Stimulated activated CD8-positive, alpha-beta memory T cell treated with anti-CD3 and anti-CD28 coated beads, Interleukin-12 subunit alpha, Interleukin-12 subunit beta, amount 100 ng/mL, for 24 hours (primary cell): ENCODE results near the gene MACF1.
"Not testable (repeated sequence)": the region's sequence is repeated elsewhere in the genome, so short reads cannot be mapped to it uniquely, and the experiment has no call there.

ENCODE experiments used
- DNase-seq: peaks from one replicate; pipeline ENCODE4 v3.0.0-alpha.2; 2020; ENCODE audit errors: extremely low read depth

The MACF1 gene

GRCh38 chr1:39413902-39414528, 209.5 kb downstream of the MACF1 start:
- DNase-seq = no peak

GRCh38 chr1:39415553-39415952, 211.1 kb downstream of the MACF1 start:
- no peak for DNase-seq

GRCh38 chr1:39416609-39417008, 212.1 kb downstream of the MACF1 start:
- no peak for DNase-seq

GRCh38 chr1:39418236-39418635, 213.7 kb downstream of the MACF1 start:
- no peak for DNase-seq

GRCh38 chr1:39420493-39420892, 216.0 kb downstream of the MACF1 start:
- DNase-seq = no peak

- no peak for DNase-seq
Observed at GRCh38 chr1:39422614-39423013, 218.1 kb downstream of the MACF1 start.

- DNase-seq = no peak
Observed at GRCh38 chr1:39425151-39425550, 220.7 kb downstream of the MACF1 start.

GRCh38 chr1:39425634-39426033, 221.1 kb downstream of the MACF1 start:
- DNase-seq = no peak

GRCh38 chr1:39426346-39426745, 221.9 kb downstream of the MACF1 start:
- DNase-seq = no peak

- DNase-seq = no peak
Observed at GRCh38 chr1:39427374-39427773, 222.9 kb downstream of the MACF1 start.

GRCh38 chr1:39427912-39428311, 223.4 kb downstream of the MACF1 start:
- DNase-seq = no peak

- DNase-seq = no peak
Observed at GRCh38 chr1:39431927-39432326, 227.4 kb downstream of the MACF1 start.

GRCh38 chr1:39434797-39435395, 230.4 kb downstream of the MACF1 start:
- DNase-seq = no peak

GRCh38 chr1:39435597-39435996, 231.1 kb downstream of the MACF1 start:
- DNase-seq = no peak

GRCh38 chr1:39436842-39437241, 232.3 kb downstream of the MACF1 start:
- DNase-seq = no peak

GRCh38 chr1:39438042-39438441, 233.5 kb downstream of the MACF1 start:
- no peak for DNase-seq

GRCh38 chr1:39440856-39441255, 236.4 kb downstream of the MACF1 start:
- no peak for DNase-seq

- DNase-seq = no peak
Observed at GRCh38 chr1:39441797-39442196, 237.3 kb downstream of the MACF1 start.

- DNase-seq = no peak
Observed at GRCh38 chr1:39445573-39445972, 241.1 kb downstream of the MACF1 start.

- no peak for DNase-seq
Observed at GRCh38 chr1:39446986-39447567, 242.6 kb downstream of the MACF1 start.

- DNase-seq = not testable (repeated sequence)
Observed at GRCh38 chr1:39450041-39450440, 245.5 kb downstream of the MACF1 start.

GRCh38 chr1:39450956-39451606, 246.6 kb downstream of the MACF1 start:
- no peak for DNase-seq

GRCh38 chr1:39452081-39452480, 247.6 kb downstream of the MACF1 start:
- no peak for DNase-seq
